GM10248 (cell line): Measurements from ENCODE around the gene DOP1A.
A peak's percentile ranks its signal among the peaks of the same experiment; 100 is the strongest.

ENCODE experiments used
- CTCF ChIA-PET: fragments of 300-600 bp; sonication (Branson Sonifier 250); formaldehyde crosslinking; extraction: SDS; loops from one replicate; lab custom pipeline; 2021; ENCODE audit warnings: antibody characterized with exemption; lab: Yijun Ruan, JAX
- POLR2A ChIA-PET: fragments of 350-650 bp; sonication (Branson Sonifier 250); formaldehyde crosslinking; extraction: SDS; loops from one replicate; lab custom pipeline; 2020; ENCODE audit warnings: antibody characterized with exemption; lab: Yijun Ruan, JAX
- DNase-seq: peaks from one replicate; pipeline ENCODE4 v3.0.0; 2012; ENCODE audit errors: extremely low spot score
- TF ChIP-seq, protein P1 (sequence below): IDR thresholded peaks from 2 replicates; pipeline ENCODE4 v1.5.1; 2012; ENCODE audit warnings: mild to moderate bottlenecking, low read depth; ENCODE audit errors: extremely low read depth, missing control alignments, control extremely low read depth

Gene DOP1A

GRCh38 chr6:83192456-83192855, 125.0 kb downstream of the DOP1A start:
- CTCF ChIA-PET: interaction anchor here (15.6 kb wide), 1 partner anchor 126 kb away, joined by 114 read pairs; the partner anchor contains the start of genes DOP1A and UBE3D
- TF ChIP-seq, protein P1, sequence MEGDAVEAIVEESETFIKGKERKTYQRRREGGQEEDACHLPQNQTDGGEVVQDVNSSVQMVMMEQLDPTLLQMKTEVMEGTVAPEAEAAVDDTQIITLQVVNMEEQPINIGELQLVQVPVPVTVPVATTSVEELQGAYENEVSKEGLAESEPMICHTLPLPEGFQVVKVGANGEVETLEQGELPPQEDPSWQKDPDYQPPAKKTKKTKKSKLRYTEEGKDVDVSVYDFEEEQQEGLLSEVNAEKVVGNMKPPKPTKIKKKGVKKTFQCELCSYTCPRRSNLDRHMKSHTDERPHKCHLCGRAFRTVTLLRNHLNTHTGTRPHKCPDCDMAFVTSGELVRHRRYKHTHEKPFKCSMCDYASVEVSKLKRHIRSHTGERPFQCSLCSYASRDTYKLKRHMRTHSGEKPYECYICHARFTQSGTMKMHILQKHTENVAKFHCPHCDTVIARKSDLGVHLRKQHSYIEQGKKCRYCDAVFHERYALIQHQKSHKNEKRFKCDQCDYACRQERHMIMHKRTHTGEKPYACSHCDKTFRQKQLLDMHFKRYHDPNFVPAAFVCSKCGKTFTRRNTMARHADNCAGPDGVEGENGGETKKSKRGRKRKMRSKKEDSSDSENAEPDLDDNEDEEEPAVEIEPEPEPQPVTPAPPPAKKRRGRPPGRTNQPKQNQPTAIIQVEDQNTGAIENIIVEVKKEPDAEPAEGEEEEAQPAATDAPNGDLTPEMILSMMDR: no peak

GRCh38 chr6:83192871-83193746, 125.6 kb downstream of the DOP1A start, which contains the start of the genes PGM3 and RWDD2A:
Gene PGM3, minus strand, starts transcription at chr6:83193265. Its CDS starts 2,253 bp downstream, at chr6:83191012.
Gene RWDD2A, plus strand, starts transcription at chr6:83193357. Its CDS starts 1,095 bp downstream, at chr6:83194452.
- DNase-seq: peak; percentile 98
- CTCF ChIA-PET: interaction anchor here (0.7 to 15.6 kb wide), 3 partner anchors 22 to 126 kb away, joined by 3 to 114 read pairs (median 3); partner anchors contain the start of genes DOP1A and UBE3D
- TF ChIP-seq, protein P1: no peak
- POLR2A ChIA-PET: no interaction called here

More at GRCh38 chr6:83192456-83192855, 125.0 kb downstream of the DOP1A start:
- POLR2A ChIA-PET: no interaction called here
- DNase-seq: no peak

DNA sequence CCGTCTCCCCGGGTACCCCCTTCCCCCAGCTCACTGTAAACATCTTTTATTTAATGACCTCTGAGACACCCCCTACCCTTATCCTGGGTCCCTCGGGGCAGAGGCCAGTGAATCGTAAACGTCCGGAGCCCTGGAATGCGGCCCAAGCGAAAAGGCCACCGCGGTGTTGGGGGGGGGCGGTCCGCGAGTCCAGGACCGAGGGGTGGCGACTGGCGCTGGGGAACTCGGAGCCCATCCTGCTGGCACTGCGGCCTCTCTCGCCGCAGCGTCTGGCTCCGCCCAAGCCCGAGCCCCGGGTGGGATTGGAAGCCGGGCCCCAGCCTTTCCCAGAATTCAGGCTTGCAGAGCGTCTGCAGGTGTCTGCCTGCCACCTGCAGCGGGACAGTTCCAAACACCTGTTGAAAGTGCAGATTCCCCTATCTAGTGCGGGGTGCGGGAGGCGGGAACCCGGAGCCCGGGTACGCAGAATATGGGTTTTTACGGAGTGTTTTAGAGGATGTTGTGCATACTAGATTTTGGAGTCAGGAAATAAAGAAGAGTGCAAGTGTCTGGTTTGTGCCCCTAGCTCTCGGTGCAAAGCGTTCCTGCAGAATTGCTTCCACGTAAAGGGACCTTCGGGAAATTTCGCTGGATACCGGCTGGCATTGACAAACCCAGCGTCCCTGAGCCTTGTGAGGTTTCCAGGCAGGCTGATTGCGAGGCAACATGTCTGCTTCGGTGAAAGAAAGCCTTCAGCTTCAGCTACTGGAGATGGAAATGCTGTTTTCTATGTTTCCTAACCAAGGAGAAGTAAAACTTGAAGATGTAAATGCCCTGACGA, 126.5 kb downstream of the DOP1A start:
- peak; percentile 37 for DNase-seq
- POLR2A ChIA-PET: no interaction called here
- CTCF ChIA-PET: interaction anchor here (0.7 to 15.6 kb wide), 4 partner anchors 14 to 127 kb away, joined by 3 to 114 read pairs (median 3); partner anchors contain the start of genes DOP1A and UBE3D
- TF ChIP-seq, protein P1: no peak

DNA sequence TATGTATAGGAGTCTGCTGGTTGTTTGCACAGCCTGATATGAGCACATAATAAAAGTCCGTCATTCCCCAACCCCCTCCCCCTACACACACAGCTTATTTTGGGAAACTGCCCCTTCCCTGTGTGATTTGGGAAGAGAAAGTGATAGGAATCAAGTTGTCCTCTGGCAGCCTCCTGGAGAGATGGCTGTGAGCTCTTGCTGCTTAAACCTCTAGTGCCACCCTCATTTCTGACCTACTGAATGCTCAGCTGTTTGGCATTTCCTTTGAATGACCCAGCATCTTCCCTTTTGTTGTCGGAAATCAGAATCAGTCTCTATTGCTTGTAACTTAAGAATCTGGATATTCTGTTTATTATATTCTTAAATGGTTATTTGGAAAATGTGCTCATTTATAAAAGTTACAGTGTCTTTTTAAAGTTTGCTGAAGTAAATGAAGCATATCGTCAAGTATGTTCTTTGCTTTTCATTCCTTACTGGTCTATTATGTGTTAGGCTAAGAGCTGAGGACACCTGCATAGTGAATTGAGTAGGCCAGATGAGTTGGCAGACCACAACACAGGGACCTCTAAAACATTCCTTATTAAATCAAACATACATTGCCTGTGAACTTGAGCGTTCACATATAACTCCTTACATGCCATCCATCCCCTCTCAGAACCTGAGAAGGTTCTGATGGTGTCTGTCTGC, 131.2 kb downstream of the DOP1A start:
- CTCF ChIA-PET: interaction anchor here (0.9 to 15.6 kb wide), 6 partner anchors 11 to 141 kb away, joined by 3 to 114 read pairs (median 4); partner anchors contain the start of genes DOP1A and UBE3D
- DNase-seq: no peak
- TF ChIP-seq, protein P1: no peak
- POLR2A ChIA-PET: no interaction called here

- ChIA-PET CTCF (interaction anchor here (1.2 to 15.6 kb wide), 4 partner anchors 11 to 133 kb away, joined by 3 to 114 read pairs (median 14); partner anchors contain the start of genes DOP1A and UBE3D), POLR2A (no interaction called here)
- TF ChIP-seq, protein P1: no peak
- no peak for DNase-seq
Measured at GRCh38 chr6:83199173-83199862, 131.8 kb downstream of the DOP1A start.
